H1 (cell line): Measurements from ENCODE around the gene KIAA0513. TPM values are rescaled to one million over a fixed set of nuclear protein-coding genes. Genes with fewer than 3 reads are reported as not detected.

Experiments used
- CEBPB ChIP-seq: IDR thresholded peaks from 2 replicates; pipeline ENCODE4 v1.6.1; 2012; ENCODE audit warnings: low read depth, low read length
- CHD1 ChIP-seq: IDR thresholded peaks from 2 replicates; pipeline ENCODE4 v1.6.1; 2012; ENCODE audit warnings: low read depth, low read length, improper control_type of control experiment
- CTBP2 ChIP-seq: IDR thresholded peaks from 2 replicates; pipeline ENCODE4 v1.7.0; 2011; ENCODE audit warnings: borderline replicate concordance, mild to moderate bottlenecking, moderate library complexity, mixed read lengths, low read length; ENCODE audit not compliant: insufficient read depth, insufficient read length
- MAFK ChIP-seq: IDR thresholded peaks from 2 replicates; pipeline ENCODE4 v1.6.1; 2012; ENCODE audit warnings: low read depth, mild to moderate bottlenecking, improper control_type of control experiment, low read length
- SAP30 ChIP-seq: fragments of 300-600 bp; sonication (generic); IDR thresholded peaks from 2 replicates; pipeline ENCODE4 v1.7.1; 2012; ENCODE audit warnings: low read length, moderate library complexity, mild to moderate bottlenecking, inconsistent platforms; ENCODE audit not compliant: insufficient read depth, insufficient replicate concordance
- SUZ12 ChIP-seq: fragments of 200-600 bp; sonication (generic); IDR thresholded peaks from 2 replicates; pipeline ENCODE4 v1.6.1; 2012; ENCODE audit warnings: mild to moderate bottlenecking, inconsistent platforms, low read length, moderate library complexity, mixed read lengths
- TEAD4 ChIP-seq: IDR thresholded peaks from 2 replicates; pipeline ENCODE4 v1.6.1; 2012; ENCODE audit warnings: low read depth, low read length, inconsistent platforms, mixed read lengths
- polyA plus RNA-seq, 7 experiments: library from polyadenylated mRNA; depleted of rRNA in 3 of 7; stranded (reverse) in 5 of 7; unstranded in 2 of 7; fragments of >200 nt in 5 of 7; fragments of 200-250 nt in 2 of 7; gene quantifications; 1 replicate in 5 of 7; 2 replicates in 1 of 7; 4 replicates in 1 of 7; pipeline versions ENCODE4 v1.2.1 to v1.2.3, GENCODE V29; 2011 to 2013; ENCODE audit warnings: missing spikeins in 2 of 7, mixed read lengths in 2 of 7
- total RNA-seq: library from RNA; stranded (reverse); fragmentation: NEBNext Ultra II Directional; extraction: Animal tissue kit (Norgen Biotek cat#: 25700); gene quantifications from 2 replicates; pipeline ENCODE4 v1.2.1, GENCODE V29; 2021
- TF ChIP-seq, protein P1 (sequence below): fragments of 300-600 bp; sonication (generic); IDR thresholded peaks from 2 replicates; pipeline ENCODE4 v1.7.1; 2012; ENCODE audit warnings: low read length, moderate library complexity, mild to moderate bottlenecking, inconsistent platforms; ENCODE audit not compliant: insufficient replicate concordance

Gene KIAA0513
- total and polyA plus RNA-seq, 2 of the 8 experiments (the other 6 are each of a cell fraction or from before 2014, with no cell fraction given): 2.1 to 6.1 TPM

DNA sequence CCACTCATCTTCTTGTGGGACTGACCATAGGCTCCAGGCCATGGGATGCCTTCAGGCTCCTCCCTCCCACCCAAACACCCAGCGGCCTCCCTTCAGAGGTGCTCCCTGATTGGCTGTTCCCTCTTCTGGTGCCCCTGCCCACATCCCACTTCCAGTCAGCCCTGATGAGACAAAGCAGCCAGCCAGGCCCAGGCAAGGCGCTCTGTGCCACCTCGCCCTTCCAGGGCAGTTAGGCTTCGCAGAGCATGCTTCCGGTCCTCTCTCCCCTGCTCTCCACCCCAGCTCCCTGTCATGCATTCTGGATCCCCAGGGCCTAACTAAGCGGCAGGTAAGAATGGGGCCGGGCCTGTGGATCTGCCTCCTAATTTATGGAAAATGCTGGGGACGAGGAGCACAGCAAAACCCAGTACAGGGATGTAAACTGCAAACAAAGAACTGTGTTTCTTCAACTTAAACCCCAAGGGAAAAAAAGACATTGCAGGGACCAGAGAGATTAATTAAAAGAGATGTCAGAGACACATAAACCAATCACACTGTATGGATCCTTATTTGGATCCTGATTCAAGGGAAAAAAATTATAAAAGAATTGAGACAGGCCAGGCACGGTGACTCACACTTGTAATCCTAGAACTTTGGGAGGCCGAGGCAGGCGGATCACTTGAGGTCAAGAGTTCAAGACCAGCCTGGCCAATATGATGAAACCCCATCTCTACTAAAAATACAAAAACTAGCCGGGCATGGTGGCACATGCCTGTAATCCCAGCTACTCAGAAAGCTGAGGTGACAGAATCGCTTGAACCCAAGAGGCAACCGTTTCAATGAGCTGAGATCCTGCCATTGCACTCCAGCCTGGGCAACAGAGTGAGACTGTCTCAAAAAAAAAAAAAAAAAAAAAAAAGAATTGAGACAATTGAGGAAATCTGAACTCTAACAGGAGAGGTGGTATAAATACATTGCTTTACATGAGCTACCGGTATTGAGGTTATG is 42.2 kb upstream of the KIAA0513 start (continued):
- TF ChIP-seq, protein P1, sequence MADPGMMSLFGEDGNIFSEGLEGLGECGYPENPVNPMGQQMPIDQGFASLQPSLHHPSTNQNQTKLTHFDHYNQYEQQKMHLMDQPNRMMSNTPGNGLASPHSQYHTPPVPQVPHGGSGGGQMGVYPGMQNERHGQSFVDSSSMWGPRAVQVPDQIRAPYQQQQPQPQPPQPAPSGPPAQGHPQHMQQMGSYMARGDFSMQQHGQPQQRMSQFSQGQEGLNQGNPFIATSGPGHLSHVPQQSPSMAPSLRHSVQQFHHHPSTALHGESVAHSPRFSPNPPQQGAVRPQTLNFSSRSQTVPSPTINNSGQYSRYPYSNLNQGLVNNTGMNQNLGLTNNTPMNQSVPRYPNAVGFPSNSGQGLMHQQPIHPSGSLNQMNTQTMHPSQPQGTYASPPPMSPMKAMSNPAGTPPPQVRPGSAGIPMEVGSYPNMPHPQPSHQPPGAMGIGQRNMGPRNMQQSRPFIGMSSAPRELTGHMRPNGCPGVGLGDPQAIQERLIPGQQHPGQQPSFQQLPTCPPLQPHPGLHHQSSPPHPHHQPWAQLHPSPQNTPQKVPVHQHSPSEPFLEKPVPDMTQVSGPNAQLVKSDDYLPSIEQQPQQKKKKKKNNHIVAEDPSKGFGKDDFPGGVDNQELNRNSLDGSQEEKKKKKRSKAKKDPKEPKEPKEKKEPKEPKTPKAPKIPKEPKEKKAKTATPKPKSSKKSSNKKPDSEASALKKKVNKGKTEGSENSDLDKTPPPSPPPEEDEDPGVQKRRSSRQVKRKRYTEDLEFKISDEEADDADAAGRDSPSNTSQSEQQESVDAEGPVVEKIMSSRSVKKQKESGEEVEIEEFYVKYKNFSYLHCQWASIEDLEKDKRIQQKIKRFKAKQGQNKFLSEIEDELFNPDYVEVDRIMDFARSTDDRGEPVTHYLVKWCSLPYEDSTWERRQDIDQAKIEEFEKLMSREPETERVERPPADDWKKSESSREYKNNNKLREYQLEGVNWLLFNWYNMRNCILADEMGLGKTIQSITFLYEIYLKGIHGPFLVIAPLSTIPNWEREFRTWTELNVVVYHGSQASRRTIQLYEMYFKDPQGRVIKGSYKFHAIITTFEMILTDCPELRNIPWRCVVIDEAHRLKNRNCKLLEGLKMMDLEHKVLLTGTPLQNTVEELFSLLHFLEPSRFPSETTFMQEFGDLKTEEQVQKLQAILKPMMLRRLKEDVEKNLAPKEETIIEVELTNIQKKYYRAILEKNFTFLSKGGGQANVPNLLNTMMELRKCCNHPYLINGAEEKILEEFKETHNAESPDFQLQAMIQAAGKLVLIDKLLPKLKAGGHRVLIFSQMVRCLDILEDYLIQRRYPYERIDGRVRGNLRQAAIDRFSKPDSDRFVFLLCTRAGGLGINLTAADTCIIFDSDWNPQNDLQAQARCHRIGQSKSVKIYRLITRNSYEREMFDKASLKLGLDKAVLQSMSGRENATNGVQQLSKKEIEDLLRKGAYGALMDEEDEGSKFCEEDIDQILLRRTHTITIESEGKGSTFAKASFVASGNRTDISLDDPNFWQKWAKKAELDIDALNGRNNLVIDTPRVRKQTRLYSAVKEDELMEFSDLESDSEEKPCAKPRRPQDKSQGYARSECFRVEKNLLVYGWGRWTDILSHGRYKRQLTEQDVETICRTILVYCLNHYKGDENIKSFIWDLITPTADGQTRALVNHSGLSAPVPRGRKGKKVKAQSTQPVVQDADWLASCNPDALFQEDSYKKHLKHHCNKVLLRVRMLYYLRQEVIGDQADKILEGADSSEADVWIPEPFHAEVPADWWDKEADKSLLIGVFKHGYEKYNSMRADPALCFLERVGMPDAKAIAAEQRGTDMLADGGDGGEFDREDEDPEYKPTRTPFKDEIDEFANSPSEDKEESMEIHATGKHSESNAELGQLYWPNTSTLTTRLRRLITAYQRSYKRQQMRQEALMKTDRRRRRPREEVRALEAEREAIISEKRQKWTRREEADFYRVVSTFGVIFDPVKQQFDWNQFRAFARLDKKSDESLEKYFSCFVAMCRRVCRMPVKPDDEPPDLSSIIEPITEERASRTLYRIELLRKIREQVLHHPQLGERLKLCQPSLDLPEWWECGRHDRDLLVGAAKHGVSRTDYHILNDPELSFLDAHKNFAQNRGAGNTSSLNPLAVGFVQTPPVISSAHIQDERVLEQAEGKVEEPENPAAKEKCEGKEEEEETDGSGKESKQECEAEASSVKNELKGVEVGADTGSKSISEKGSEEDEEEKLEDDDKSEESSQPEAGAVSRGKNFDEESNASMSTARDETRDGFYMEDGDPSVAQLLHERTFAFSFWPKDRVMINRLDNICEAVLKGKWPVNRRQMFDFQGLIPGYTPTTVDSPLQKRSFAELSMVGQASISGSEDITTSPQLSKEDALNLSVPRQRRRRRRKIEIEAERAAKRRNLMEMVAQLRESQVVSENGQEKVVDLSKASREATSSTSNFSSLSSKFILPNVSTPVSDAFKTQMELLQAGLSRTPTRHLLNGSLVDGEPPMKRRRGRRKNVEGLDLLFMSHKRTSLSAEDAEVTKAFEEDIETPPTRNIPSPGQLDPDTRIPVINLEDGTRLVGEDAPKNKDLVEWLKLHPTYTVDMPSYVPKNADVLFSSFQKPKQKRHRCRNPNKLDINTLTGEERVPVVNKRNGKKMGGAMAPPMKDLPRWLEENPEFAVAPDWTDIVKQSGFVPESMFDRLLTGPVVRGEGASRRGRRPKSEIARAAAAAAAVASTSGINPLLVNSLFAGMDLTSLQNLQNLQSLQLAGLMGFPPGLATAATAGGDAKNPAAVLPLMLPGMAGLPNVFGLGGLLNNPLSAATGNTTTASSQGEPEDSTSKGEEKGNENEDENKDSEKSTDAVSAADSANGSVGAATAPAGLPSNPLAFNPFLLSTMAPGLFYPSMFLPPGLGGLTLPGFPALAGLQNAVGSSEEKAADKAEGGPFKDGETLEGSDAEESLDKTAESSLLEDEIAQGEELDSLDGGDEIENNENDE: no peak
- TF ChIP-seq SAP30 (no peak), CHD1 (no peak), SUZ12 (no peak), CTBP2 (no peak), TEAD4 (no peak), MAFK (no peak), CEBPB (no peak)
